Ishikawa (cell line): ENCODE results near the gene MSRB3.

Experiments
- CEBPB ChIP-seq: IDR thresholded peaks from 2 replicates; pipeline ENCODE4 v1.6.1; 2012
- CREB1 ChIP-seq: IDR thresholded peaks from 2 replicates; pipeline ENCODE4 v1.6.1; 2012; ENCODE audit warnings: low read depth
- EGR1 ChIP-seq: IDR thresholded peaks from 2 replicates; pipeline ENCODE4 v1.6.1; 2012
- EP300 ChIP-seq: IDR thresholded peaks from 2 replicates; pipeline ENCODE4 v1.6.1; 2012; ENCODE audit warnings: borderline replicate concordance
- FOXM1 ChIP-seq: IDR thresholded peaks from 2 replicates; pipeline ENCODE4 v1.6.1; 2012; ENCODE audit warnings: low read depth, borderline replicate concordance
- MAX ChIP-seq: IDR thresholded peaks from 2 replicates; pipeline ENCODE4 v1.6.1; 2012
- NFIC ChIP-seq: IDR thresholded peaks from 2 replicates; pipeline ENCODE4 v1.6.1; 2012
- RAD21 ChIP-seq: IDR thresholded peaks from 2 replicates; pipeline ENCODE4 v1.6.1; 2012; ENCODE audit warnings: low read depth
- TAF1 ChIP-seq: IDR thresholded peaks from 2 replicates; pipeline ENCODE4 v1.6.1; 2012; ENCODE audit warnings: low read depth, mild to moderate bottlenecking
- TCF12 ChIP-seq: IDR thresholded peaks from 2 replicates; pipeline ENCODE4 v1.6.1; 2012; ENCODE audit warnings: low read depth
- TEAD4 ChIP-seq: IDR thresholded peaks from 2 replicates; pipeline ENCODE4 v1.6.1; 2012
- USF1 ChIP-seq: IDR thresholded peaks from 2 replicates; pipeline ENCODE4 v1.6.1; 2012
- YY1 ChIP-seq: IDR thresholded peaks from 2 replicates; pipeline ENCODE4 v1.6.1; 2012; ENCODE audit warnings: low read depth
- ZBTB7A ChIP-seq: IDR thresholded peaks from 2 replicates; pipeline ENCODE4 v1.6.1; 2012; ENCODE audit warnings: low read depth
- TF ChIP-seq, protein P1 (sequence below): IDR thresholded peaks from 2 replicates; pipeline ENCODE4 v1.6.1; 2012; ENCODE audit warnings: low read depth, mild to moderate bottlenecking

Gene MSRB3

DNA sequence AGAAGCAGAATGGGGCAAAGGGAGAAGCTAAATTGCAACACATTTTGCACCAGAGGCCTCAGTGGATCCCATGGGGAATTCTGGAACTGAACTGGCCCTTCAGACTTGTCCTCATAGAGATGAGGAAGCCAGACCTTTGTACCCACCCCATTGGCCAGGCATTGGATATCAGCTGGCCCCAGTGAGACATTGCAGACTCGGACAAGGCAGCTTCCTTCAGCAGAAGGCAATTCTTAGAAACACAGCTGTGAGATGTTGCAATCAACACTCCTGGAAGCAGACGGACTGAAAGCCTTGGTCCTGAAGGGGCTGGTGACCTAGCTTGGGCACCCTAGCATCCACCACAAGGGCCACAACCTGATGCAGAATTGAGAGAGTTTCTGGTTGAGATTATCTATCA lies 218.1 kb downstream of the MSRB3 start:
- TF ChIP-seq CREB1 (no peak), CEBPB (peak; percentile 60), EGR1 (no peak), USF1 (no peak), EP300 (no peak)

DNA sequence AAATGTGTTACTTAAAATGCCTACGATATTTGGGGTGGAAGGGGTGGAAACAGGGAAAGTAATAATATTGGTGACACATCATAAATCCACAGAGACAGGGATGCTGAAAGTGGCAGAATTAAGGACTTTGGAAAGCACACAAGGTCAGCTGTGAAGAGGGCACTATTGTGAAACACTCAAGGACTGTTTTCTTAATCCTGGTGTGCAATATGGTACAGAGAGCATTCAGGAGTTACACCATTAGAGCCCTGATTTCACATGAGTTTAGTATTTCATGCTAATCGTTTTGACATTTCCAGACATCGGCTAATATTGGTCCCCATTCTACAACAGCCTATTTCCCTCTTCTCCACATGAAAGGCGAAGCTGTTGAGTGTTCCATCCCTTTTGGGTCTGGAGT lies 219.2 kb downstream of the MSRB3 start:
- 0 out of 2 replicates have a peak, but pooled peaks have one; percentile 32 for TF ChIP-seq CEBPB
- TF ChIP-seq YY1: no peak
- TF ChIP-seq TCF12: no peak

GRCh38 chr12:65499167-65499566 lies 220.7 kb downstream of the MSRB3 start:
- TF ChIP-seq NFIC: no peak
- TF ChIP-seq ZBTB7A: no peak
- no peak for TF ChIP-seq CREB1
- no peak for TF ChIP-seq YY1
- no peak for TF ChIP-seq TCF12
- TF ChIP-seq, protein P1, sequence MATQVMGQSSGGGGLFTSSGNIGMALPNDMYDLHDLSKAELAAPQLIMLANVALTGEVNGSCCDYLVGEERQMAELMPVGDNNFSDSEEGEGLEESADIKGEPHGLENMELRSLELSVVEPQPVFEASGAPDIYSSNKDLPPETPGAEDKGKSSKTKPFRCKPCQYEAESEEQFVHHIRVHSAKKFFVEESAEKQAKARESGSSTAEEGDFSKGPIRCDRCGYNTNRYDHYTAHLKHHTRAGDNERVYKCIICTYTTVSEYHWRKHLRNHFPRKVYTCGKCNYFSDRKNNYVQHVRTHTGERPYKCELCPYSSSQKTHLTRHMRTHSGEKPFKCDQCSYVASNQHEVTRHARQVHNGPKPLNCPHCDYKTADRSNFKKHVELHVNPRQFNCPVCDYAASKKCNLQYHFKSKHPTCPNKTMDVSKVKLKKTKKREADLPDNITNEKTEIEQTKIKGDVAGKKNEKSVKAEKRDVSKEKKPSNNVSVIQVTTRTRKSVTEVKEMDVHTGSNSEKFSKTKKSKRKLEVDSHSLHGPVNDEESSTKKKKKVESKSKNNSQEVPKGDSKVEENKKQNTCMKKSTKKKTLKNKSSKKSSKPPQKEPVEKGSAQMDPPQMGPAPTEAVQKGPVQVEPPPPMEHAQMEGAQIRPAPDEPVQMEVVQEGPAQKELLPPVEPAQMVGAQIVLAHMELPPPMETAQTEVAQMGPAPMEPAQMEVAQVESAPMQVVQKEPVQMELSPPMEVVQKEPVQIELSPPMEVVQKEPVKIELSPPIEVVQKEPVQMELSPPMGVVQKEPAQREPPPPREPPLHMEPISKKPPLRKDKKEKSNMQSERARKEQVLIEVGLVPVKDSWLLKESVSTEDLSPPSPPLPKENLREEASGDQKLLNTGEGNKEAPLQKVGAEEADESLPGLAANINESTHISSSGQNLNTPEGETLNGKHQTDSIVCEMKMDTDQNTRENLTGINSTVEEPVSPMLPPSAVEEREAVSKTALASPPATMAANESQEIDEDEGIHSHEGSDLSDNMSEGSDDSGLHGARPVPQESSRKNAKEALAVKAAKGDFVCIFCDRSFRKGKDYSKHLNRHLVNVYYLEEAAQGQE: no peak
- TF ChIP-seq TAF1: no peak
- no peak for TF ChIP-seq EP300
- no peak for TF ChIP-seq MAX

DNA sequence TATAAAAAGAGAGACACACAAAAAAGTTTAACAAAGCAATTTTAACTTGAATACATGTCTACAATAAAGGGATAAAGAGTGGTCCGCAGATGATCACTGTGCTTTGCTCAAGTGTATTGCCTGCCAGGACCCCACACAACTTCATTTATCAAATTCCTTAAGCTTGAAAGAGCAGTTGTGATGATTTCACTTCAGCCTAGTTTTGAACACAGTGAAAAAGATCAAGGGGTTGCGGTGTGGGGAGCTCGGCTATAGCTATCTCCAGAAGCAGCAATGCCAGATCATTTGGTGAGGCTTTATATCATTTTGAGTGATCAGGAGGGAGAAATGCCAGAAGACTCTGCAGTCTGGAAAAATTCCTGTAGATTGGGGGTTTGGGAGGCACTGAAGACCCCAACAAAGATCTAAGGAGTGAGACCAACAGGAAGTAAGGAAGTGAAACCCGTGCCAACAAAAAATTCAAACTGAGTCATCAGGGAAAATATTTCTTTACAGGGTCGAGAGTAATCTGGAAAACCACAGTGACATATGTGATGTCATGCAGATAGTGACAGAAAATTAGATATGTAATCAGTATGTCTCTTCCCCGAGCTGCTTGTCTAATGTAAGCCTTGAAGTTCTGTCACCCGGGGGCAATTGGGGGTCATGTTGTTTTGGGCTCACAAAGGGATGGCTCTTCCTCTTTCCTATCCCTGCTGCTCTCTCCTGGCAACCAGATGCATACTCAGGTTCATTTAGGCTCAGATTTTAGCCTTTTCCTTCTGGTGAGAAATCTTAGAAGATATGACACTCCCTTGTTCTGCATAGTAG lies 221.8 kb downstream of the MSRB3 start:
- TF ChIP-seq RAD21: no peak
- no peak for TF ChIP-seq EP300
- no peak for TF ChIP-seq NFIC
- no peak for TF ChIP-seq YY1
- TF ChIP-seq TCF12: no peak
- no peak for TF ChIP-seq CREB1
- TF ChIP-seq FOXM1: no peak
- TF ChIP-seq MAX: no peak
- TF ChIP-seq EGR1: no peak
- TF ChIP-seq ZBTB7A: no peak

- TF ChIP-seq, protein P1: no peak
- TF ChIP-seq MAX: no peak
- no peak for TF ChIP-seq NFIC
- no peak for TF ChIP-seq TEAD4
- no peak for TF ChIP-seq YY1
- TF ChIP-seq FOXM1: no peak
- TF ChIP-seq EGR1: no peak
- TF ChIP-seq TCF12: no peak
- TF ChIP-seq RAD21: no peak
- no peak for TF ChIP-seq TAF1
- no peak for TF ChIP-seq USF1
- TF ChIP-seq ZBTB7A: no peak
- no peak for TF ChIP-seq CEBPB
- TF ChIP-seq CREB1: no peak
These were observed 222.7 kb downstream of the MSRB3 start for GRCh38 chr12:65501093-65501621.

GRCh38 chr12:65501935-65502334 lies 223.5 kb downstream of the MSRB3 start:
- TF ChIP-seq, protein P1: peak; percentile 74
- TF ChIP-seq EP300 (no peak), TAF1 (no peak), NFIC (no peak)
